ENCODE data around the gene ALMS1.
"Not testable (repeated sequence)": the region's sequence is repeated elsewhere in the genome, so short reads cannot be mapped to it uniquely, and the experiment has no call there.

Gene ALMS1

GRCh38 chr2:73516033-73516432 is 130.4 kb downstream of the ALMS1 start:
- DNase-seq (ENCODE audit: low read depth) = no peak

GRCh38 chr2:73528688-73529087 is 143.1 kb downstream of the ALMS1 start:
- no peak for DNase-seq (ENCODE audit: low read depth)

- DNase-seq (ENCODE audit: low read depth) = not testable (repeated sequence)
Measured at GRCh38 chr2:73530773-73531172, 145.1 kb downstream of the ALMS1 start.

GRCh38 chr2:73532381-73532780 is 146.7 kb downstream of the ALMS1 start:
- no peak for DNase-seq (ENCODE audit: low read depth)

- no peak for DNase-seq (ENCODE audit: low read depth)
Measured at GRCh38 chr2:73536133-73536840, 150.7 kb downstream of the ALMS1 start.

- DNase-seq (ENCODE audit: low read depth) = not testable (repeated sequence)
Measured at GRCh38 chr2:73560875-73561274, 175.2 kb downstream of the ALMS1 start.

GRCh38 chr2:73561422-73561821 is 175.8 kb downstream of the ALMS1 start:
- no peak for DNase-seq (ENCODE audit: low read depth)

GRCh38 chr2:73564986-73565385 is 179.3 kb downstream of the ALMS1 start:
- DNase-seq (ENCODE audit: low read depth) = no peak

GRCh38 chr2:73566288-73566878 is 180.7 kb downstream of the ALMS1 start:
- DNase-seq (ENCODE audit: low read depth) = no peak

- no peak for DNase-seq (ENCODE audit: low read depth)
Measured at GRCh38 chr2:73575261-73575660, 189.6 kb downstream of the ALMS1 start.

- no peak for DNase-seq (ENCODE audit: low read depth)
Measured at GRCh38 chr2:73582364-73582763, 196.7 kb downstream of the ALMS1 start.

GRCh38 chr2:73588177-73588576 is 202.5 kb downstream of the ALMS1 start:
- no peak for DNase-seq (ENCODE audit: low read depth)

- no peak for DNase-seq (ENCODE audit: low read depth)
Measured at GRCh38 chr2:73593680-73594079, 208.0 kb downstream of the ALMS1 start.

GRCh38 chr2:73594251-73594650 is 208.6 kb downstream of the ALMS1 start:
- DNase-seq (ENCODE audit: low read depth) = no peak

GRCh38 chr2:73601780-73602179 is 216.1 kb downstream of the ALMS1 start:
- no peak for DNase-seq (ENCODE audit: low read depth)

GRCh38 chr2:73603099-73603588 is 217.5 kb downstream of the ALMS1 start:
- peak; percentile 17 for DNase-seq (ENCODE audit: low read depth)

GRCh38 chr2:73604589-73604988 is 219.0 kb downstream of the ALMS1 start:
- not testable (repeated sequence) for DNase-seq (ENCODE audit: low read depth)

- DNase-seq (ENCODE audit: low read depth) = no peak
Measured at GRCh38 chr2:73610111-73610510, 224.5 kb downstream of the ALMS1 start.

GRCh38 chr2:73611193-73611592 is 225.6 kb downstream of the ALMS1 start:
- no peak for DNase-seq (ENCODE audit: low read depth)

GRCh38 chr2:73611867-73612266 is 226.2 kb downstream of the ALMS1 start:
- no peak for DNase-seq (ENCODE audit: low read depth)

GRCh38 chr2:73614105-73614504 is 228.5 kb downstream of the ALMS1 start:
- DNase-seq (ENCODE audit: low read depth) = no peak

- no peak for DNase-seq (ENCODE audit: low read depth)
Measured at GRCh38 chr2:73614997-73615396, 229.4 kb downstream of the ALMS1 start.

- not testable (repeated sequence) for DNase-seq (ENCODE audit: low read depth)
Measured at GRCh38 chr2:73619925-73620324, 234.3 kb downstream of the ALMS1 start.

GRCh38 chr2:73624036-73624435 is 238.4 kb downstream of the ALMS1 start:
- not testable (repeated sequence) for DNase-seq (ENCODE audit: low read depth)

Measured in HS-27A (cell line).